ENCODE measurements around the gene CHRNA4.
"Not testable (repeated sequence)": the region's sequence is repeated elsewhere in the genome, so short reads cannot be mapped to it uniquely, and the experiment has no call there.

CHRNA4 gene

GRCh38 chr20:63311833-63312243 lies 49.3 kb downstream of the CHRNA4 start:
- in situ Hi-C loops (cut with MboI; ENCODE audit: low sequenced_read_pairs): no loop called here

GRCh38 chr20:63311186-63311832 lies 49.8 kb downstream of the CHRNA4 start:
- in situ Hi-C loops (cut with MboI; ENCODE audit: low sequenced_read_pairs): no loop called here

GRCh38 chr20:63310265-63310991 lies 50.7 kb downstream of the CHRNA4 start:
- in situ Hi-C loops (cut with MboI; ENCODE audit: low sequenced_read_pairs): no loop called here

- in situ Hi-C loops (cut with MboI; ENCODE audit: low sequenced_read_pairs): no loop called here
These were observed 51.7 kb downstream of the CHRNA4 start for GRCh38 chr20:63309261-63310071.

GRCh38 chr20:63308218-63308911 lies 52.8 kb downstream of the CHRNA4 start:
- in situ Hi-C loops (cut with MboI; ENCODE audit: low sequenced_read_pairs): no loop called here

GRCh38 chr20:63307538-63308217 lies 53.5 kb downstream of the CHRNA4 start:
- in situ Hi-C loops (cut with MboI; ENCODE audit: low sequenced_read_pairs): no loop called here

GRCh38 chr20:63306673-63307537 lies 54.2 kb downstream of the CHRNA4 start:
- in situ Hi-C loops (cut with MboI; ENCODE audit: low sequenced_read_pairs): no loop called here

- in situ Hi-C loops (cut with MboI; ENCODE audit: low sequenced_read_pairs): not testable (repeated sequence)
These were observed 55.0 kb downstream of the CHRNA4 start for GRCh38 chr20:63305933-63306672.

GRCh38 chr20:63305393-63305792 lies 55.8 kb downstream of the CHRNA4 start:
- in situ Hi-C loops (cut with MboI; ENCODE audit: low sequenced_read_pairs): no loop called here

- in situ Hi-C loops (cut with MboI; ENCODE audit: low sequenced_read_pairs): no loop called here
These were observed 58.0 kb downstream of the CHRNA4 start for GRCh38 chr20:63303095-63303666.

- in situ Hi-C loops (cut with MboI; ENCODE audit: low sequenced_read_pairs): no loop called here
These were observed 59.5 kb downstream of the CHRNA4 start for GRCh38 chr20:63301671-63302070.

GRCh38 chr20:63298731-63299312 lies 62.3 kb downstream of the CHRNA4 start:
- in situ Hi-C loops (cut with MboI; ENCODE audit: low sequenced_read_pairs): no loop called here

- in situ Hi-C loops (cut with MboI; ENCODE audit: low sequenced_read_pairs): no loop called here
These were observed 63.2 kb downstream of the CHRNA4 start for GRCh38 chr20:63297796-63298572.

- in situ Hi-C loops (cut with MboI; ENCODE audit: low sequenced_read_pairs): no loop called here
These were observed 63.8 kb downstream of the CHRNA4 start for GRCh38 chr20:63297371-63297781.

- in situ Hi-C loops (cut with MboI; ENCODE audit: low sequenced_read_pairs): no loop called here
These were observed 64.4 kb downstream of the CHRNA4 start for GRCh38 chr20:63296531-63297299.

GRCh38 chr20:63295846-63296245 lies 65.3 kb downstream of the CHRNA4 start:
- in situ Hi-C loops (cut with MboI; ENCODE audit: low sequenced_read_pairs): no loop called here

GRCh38 chr20:63295422-63295821 lies 65.7 kb downstream of the CHRNA4 start:
- in situ Hi-C loops (cut with MboI; ENCODE audit: low sequenced_read_pairs): no loop called here

All from HL-60/S4 (cell line).